Thyroid gland (tissue), 4 donors: ENCODE measurements around the gene KIRREL3.

ENCODE experiments used
- POLR2A ChIP-seq, 2 donors: fragments of 450-650 bp; IDR thresholded peaks; one replicate each; pipeline ENCODE4 v1.6.1; 2017; ENCODE audit warnings: antibody characterized with exemption in 2 of 2, mild to moderate bottlenecking in 2 of 2, moderate library complexity in 1 of 2
- TF ChIP-seq, protein P1 (sequence below), 6 experiments: fragments of 200-600 bp in 3 of 6; fragments of 450-650 bp in 3 of 6; sonication (generic) in 3 of 6; IDR thresholded peaks; one replicate each; pipeline ENCODE4 v1.5.1; 2016 to 2019; ENCODE audit warnings: antibody characterized with exemption in 6 of 6, mild to moderate bottlenecking in 2 of 6, inconsistent platforms in 1 of 6, moderate library complexity in 1 of 6

DNA sequence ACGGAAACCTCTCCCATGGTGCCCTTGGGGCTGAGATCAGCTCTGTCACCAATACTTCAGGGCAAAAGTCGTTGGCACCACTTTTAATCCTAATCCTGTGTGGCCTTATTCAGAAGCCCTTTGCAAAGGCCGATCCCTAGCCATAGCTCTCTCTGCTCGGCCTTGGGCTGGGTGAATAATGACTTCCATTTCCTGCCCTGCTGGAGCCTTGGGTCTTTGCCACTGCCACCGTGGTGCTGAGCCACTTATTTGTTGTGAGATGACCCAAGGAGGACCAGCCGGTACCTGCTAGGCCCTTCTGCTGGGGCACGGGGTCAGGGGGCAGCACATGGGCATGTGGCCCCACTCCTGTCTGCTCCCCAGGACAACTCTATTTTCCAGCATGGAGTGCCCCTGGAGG lies 456.9 kb downstream of the KIRREL3 start:
- TF ChIP-seq, protein P1, sequence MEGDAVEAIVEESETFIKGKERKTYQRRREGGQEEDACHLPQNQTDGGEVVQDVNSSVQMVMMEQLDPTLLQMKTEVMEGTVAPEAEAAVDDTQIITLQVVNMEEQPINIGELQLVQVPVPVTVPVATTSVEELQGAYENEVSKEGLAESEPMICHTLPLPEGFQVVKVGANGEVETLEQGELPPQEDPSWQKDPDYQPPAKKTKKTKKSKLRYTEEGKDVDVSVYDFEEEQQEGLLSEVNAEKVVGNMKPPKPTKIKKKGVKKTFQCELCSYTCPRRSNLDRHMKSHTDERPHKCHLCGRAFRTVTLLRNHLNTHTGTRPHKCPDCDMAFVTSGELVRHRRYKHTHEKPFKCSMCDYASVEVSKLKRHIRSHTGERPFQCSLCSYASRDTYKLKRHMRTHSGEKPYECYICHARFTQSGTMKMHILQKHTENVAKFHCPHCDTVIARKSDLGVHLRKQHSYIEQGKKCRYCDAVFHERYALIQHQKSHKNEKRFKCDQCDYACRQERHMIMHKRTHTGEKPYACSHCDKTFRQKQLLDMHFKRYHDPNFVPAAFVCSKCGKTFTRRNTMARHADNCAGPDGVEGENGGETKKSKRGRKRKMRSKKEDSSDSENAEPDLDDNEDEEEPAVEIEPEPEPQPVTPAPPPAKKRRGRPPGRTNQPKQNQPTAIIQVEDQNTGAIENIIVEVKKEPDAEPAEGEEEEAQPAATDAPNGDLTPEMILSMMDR (IDR thresholded peaks at IDR 0.05) = no peak
- TF ChIP-seq POLR2A (IDR thresholded peaks at IDR 0.05) = no peak
